Measurements from ENCODE around the gene PLCL2.
A peak's percentile ranks its signal among the peaks of the same experiment; 100 is the strongest.

Gene PLCL2

DNA sequence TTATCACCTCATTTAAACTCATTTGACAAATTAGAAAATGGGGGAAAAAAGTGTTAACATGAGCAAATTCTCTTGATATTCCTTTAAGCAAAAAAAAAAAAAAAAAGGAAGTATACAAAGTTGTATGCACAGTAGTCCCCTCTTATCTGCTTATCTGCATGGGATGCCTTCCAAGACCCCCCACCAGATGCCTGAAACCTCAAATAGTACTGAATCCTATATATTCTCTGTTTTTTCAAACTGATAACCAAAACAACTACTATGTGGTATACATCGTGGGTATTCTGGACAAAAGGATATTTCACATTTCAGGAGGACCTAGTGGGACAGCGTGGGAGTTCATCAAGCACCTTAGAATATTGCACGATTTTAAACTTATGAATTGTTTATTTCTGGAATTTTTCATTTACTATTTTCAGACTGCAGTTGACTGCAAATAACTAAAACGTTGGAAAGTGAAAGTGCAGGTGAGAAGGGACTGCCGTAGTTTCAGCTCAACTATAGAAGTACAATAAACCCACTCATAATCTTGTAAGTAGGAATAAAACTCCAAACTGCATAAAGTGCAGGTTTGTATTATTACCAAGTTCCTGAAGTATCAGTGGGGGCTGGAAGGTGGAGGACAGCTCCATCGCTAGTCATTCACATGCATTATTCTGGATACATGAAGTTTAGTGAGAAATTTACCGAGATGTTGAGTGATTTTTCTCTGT lies 43.6 kb upstream of the PLCL2 start:
- Histone ChIP-seq H3K9me2 (replicated peaks; ENCODE audit: insufficient read depth, low read length) (no peaks in the 10 kb centered on the region), H2AFZ (ENCODE audit: low read depth, low read length, severe bottlenecking) (peak overlapping the region; percentile 91), H3K4me3 (ENCODE audit: insufficient read depth, low read length, poor library complexity, severe bottlenecking) (peak overlapping the region; percentile 40), H3K9ac (ENCODE audit: low read length) (peak overlapping the region; percentile 50), H3F3A (ENCODE audit: insufficient read depth) (peaks cover 19% of the 10 kb centered on the region), H4K20me1 (ENCODE audit: low read depth, low read length) (no peaks in the 10 kb centered on the region), H3K9me3 (ENCODE audit: insufficient read depth, low read length) (no peaks in the 10 kb centered on the region), H3K79me2 (ENCODE audit: insufficient read depth, low read length) (no peaks in the 10 kb centered on the region), H3K4me2 (ENCODE audit: low read depth, low read length, poor library complexity, severe bottlenecking) (peak overlapping the region; percentile 89), H3K36me3 (ENCODE audit: low read length) (no peaks in the 10 kb centered on the region), H3K27ac (ENCODE audit: low read depth, low read length) (peak overlapping the region; percentile 95), H3K27me3 (ENCODE audit: low read length) (no peaks in the 10 kb centered on the region)
- no peak for TF ChIP-seq EZH2phosphoT487 (conservative IDR thresholded peaks at IDR 0.05; ENCODE audit: low read length)
- TF ChIP-seq, protein P1, sequence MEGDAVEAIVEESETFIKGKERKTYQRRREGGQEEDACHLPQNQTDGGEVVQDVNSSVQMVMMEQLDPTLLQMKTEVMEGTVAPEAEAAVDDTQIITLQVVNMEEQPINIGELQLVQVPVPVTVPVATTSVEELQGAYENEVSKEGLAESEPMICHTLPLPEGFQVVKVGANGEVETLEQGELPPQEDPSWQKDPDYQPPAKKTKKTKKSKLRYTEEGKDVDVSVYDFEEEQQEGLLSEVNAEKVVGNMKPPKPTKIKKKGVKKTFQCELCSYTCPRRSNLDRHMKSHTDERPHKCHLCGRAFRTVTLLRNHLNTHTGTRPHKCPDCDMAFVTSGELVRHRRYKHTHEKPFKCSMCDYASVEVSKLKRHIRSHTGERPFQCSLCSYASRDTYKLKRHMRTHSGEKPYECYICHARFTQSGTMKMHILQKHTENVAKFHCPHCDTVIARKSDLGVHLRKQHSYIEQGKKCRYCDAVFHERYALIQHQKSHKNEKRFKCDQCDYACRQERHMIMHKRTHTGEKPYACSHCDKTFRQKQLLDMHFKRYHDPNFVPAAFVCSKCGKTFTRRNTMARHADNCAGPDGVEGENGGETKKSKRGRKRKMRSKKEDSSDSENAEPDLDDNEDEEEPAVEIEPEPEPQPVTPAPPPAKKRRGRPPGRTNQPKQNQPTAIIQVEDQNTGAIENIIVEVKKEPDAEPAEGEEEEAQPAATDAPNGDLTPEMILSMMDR (IDR thresholded peaks at IDR 0.05; ENCODE audit: insufficient read depth, low read length, poor library complexity, severe bottlenecking) = no peak

DNA sequence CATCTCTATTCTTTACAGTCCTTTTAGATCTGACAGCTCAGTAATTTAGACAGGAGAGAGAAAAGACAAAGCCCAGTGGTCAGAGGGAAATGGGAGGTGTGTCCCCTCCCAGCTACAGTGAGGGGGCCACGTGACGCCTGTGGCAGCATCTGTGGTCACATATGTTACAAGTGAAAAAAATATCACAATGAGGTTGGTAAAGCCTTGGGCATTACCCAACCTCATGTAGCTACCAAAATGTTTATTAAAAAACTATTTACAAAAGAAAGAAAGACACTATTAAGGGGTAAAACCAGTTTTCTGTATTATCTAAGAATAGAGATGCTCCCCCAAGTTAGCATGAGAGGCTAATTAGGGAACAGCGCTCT lies 42.9 kb upstream of the PLCL2 start:
- H3K27me3 ChIP-seq (ENCODE audit: low read length) = no peaks in the 10 kb centered on the region

DNA sequence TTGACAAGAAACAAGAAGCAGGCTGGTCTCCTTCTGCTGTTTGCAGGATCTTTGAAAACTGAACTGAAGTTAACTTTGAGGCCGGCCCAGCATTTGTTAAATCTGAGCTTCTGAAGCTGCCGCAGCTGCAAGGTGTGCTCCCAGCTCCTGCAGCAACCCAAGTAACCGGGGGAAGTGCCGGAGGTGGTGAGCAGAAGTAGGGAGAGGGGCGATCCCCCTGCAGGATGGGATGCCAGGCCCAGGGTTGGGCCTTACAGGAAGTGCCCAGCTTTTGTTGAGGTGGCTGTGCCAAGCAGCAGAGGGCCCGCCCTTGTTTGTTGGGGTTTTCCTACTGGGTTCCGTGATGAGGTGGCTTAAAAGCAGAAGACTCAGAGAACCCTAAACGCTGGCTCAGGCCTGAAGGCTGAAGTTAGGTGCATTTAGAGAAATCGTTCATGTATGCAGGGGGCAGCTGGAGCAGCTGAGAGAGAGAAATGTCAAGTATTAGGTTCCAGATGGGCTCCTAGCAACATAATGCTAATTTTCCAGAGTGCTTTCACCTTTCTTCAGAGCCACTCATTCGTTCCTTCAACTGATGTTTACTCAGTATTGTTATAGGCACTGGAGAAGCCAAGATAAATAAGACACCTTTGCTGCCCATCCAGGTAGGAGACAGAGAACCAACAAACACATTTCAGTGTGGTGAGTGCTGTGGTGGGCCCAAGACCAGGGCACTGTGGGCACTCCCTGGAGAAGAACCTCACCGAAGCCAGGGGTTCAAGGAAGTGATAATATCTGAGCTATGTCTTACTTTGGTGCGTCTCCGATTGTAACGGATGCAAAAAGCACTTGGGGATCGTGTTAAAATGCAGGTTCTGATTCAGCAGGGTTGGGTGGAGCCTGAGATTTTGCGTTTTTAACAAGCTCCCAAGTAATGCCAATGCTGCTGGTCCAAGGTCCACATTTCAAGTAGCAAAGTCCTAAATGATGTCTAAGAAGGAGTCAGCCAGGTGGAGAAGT lies 42.2 kb upstream of the PLCL2 start:
- peaks cover 19% of the 10 kb centered on the region for H3F3A ChIP-seq (ENCODE audit: insufficient read depth)
- no peaks in the 10 kb centered on the region for H3K36me3 ChIP-seq (ENCODE audit: low read length)
- H3K4me3 ChIP-seq (ENCODE audit: insufficient read depth, low read length, poor library complexity, severe bottlenecking) = peak overlapping the region; percentile 40
- peak overlapping the region; percentile 91 for H2AFZ ChIP-seq (ENCODE audit: low read depth, low read length, severe bottlenecking)
- H3K27ac ChIP-seq (ENCODE audit: low read depth, low read length) = peak overlapping the region; percentile 95
- H4K20me1 ChIP-seq (ENCODE audit: low read depth, low read length) = no peaks in the 10 kb centered on the region
- TF ChIP-seq, protein P1 (IDR thresholded peaks at IDR 0.05; ENCODE audit: insufficient read depth, low read length, poor library complexity, severe bottlenecking) = no peak
- TF ChIP-seq EZH2phosphoT487 (conservative IDR thresholded peaks at IDR 0.05; ENCODE audit: low read length) = no peak
- peak overlapping the region; percentile 89 for H3K4me2 ChIP-seq (ENCODE audit: low read depth, low read length, poor library complexity, severe bottlenecking)
- no peaks in the 10 kb centered on the region for H3K27me3 ChIP-seq (ENCODE audit: low read length)
- H3K9me2 ChIP-seq (replicated peaks; ENCODE audit: insufficient read depth, low read length) = no peaks in the 10 kb centered on the region
- no peaks in the 10 kb centered on the region for H3K79me2 ChIP-seq (ENCODE audit: insufficient read depth, low read length)
- peak overlapping the region; percentile 50 for H3K9ac ChIP-seq (ENCODE audit: low read length)
- no peaks in the 10 kb centered on the region for H3K9me3 ChIP-seq (ENCODE audit: insufficient read depth, low read length)

More for the DNA sequence above, 42.9 kb upstream of the PLCL2 start:
- Histone ChIP-seq H3F3A (ENCODE audit: insufficient read depth) (peaks cover 19% of the 10 kb centered on the region), H3K4me2 (ENCODE audit: low read depth, low read length, poor library complexity, severe bottlenecking) (peak overlapping the region; percentile 89), H3K36me3 (ENCODE audit: low read length) (no peaks in the 10 kb centered on the region), H3K9ac (ENCODE audit: low read length) (peak overlapping the region; percentile 50), H4K20me1 (ENCODE audit: low read depth, low read length) (no peaks in the 10 kb centered on the region), H3K27ac (ENCODE audit: low read depth, low read length) (peak overlapping the region; percentile 95), H3K9me3 (ENCODE audit: insufficient read depth, low read length) (no peaks in the 10 kb centered on the region), H3K79me2 (ENCODE audit: insufficient read depth, low read length) (no peaks in the 10 kb centered on the region), H2AFZ (ENCODE audit: low read depth, low read length, severe bottlenecking) (peak overlapping the region; percentile 91), H3K9me2 (replicated peaks; ENCODE audit: insufficient read depth, low read length) (no peaks in the 10 kb centered on the region), H3K4me3 (ENCODE audit: insufficient read depth, low read length, poor library complexity, severe bottlenecking) (peak overlapping the region; percentile 40)
- TF ChIP-seq, protein P1 (IDR thresholded peaks at IDR 0.05; ENCODE audit: insufficient read depth, low read length, poor library complexity, severe bottlenecking) = no peak
- no peak for TF ChIP-seq EZH2phosphoT487 (conservative IDR thresholded peaks at IDR 0.05; ENCODE audit: low read length)

Data from SU-DHL-6 (cell line).